ENCODE results near the gene LRRC8C.

GRCh38 chr1:89660224-89661061 lies 27.5 kb downstream of the LRRC8C start:
- TF ChIP-seq CTCF (IDR thresholded peaks at IDR 0.05) (no peak), EZH2 (IDR thresholded peaks at IDR 0.05; ENCODE audit: borderline replicate concordance, insufficient read depth, low read depth, low read length, poor library complexity, severe bottlenecking) (no peak)
